ENCODE measurements around the gene PDAP1.

GRCh38 chr7:99387912-99388311, 20.5 kb downstream of the PDAP1 start:
- TF ChIP-seq POLR2A (IDR thresholded peaks at IDR 0.05) (no peak), CTCF (IDR thresholded peaks at IDR 0.05) (no peak), EP300 (IDR thresholded peaks at IDR 0.05) (no peak)

All from tibial nerve (tissue), 4 donors.